GM18868 (cell line): ENCODE results near the gene PNPLA8.
"Not testable (repeated sequence)": the region's sequence is repeated elsewhere in the genome, so short reads cannot be mapped to it uniquely, and the experiment has no call there.

Experiments
- ATAC-seq: cut with Tn5 transposase; IDR thresholded peaks from one replicate; pipeline ENCODE4 v1.9.1; 2021; ENCODE audit warnings: mild to moderate bottlenecking, moderate library complexity; ENCODE audit not compliant: unreplicated experiment

PNPLA8 gene

GRCh38 chr7:108480311-108480710, 45.6 kb downstream of the PNPLA8 start:
- no peak for ATAC-seq

DNA sequence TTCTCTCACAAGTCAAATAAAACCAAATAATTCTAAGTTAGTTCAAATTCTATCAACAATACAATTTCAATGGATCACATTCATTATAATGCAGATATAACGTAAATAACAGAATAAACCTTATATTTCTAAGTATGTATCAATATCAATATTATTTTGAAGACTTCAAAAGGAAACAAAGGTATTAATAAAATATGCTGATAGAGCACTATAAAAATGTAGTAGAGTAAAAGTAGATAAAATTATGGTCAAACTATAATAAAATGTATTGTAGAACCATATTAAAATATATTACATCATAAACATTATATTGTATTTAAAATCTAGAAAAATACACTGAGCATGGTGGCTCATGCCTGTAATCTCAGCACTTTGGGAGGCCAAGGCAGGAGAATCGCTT, 46.2 kb downstream of the PNPLA8 start:
- no peak for ATAC-seq

DNA sequence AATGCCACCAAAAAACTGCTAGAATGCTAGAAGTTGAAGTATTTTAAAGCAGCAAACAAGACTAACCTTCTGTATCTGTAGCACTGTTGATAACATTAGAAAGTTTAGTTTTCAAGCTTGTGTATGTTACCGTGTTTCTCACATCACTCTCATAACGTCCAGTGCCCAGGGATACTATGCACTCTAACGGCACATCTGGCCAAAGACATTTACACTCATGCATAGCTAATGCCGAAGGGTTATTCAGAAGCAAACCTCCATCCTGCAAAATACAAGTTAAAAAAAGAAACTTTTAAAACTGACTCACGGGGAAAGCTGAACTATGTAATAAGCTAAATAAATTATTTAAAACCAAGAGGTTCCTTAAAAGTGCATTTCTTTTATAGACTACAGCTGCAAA, 46.8 kb downstream of the PNPLA8 start:
- ATAC-seq, result no peak

- no peak for ATAC-seq
These were observed 57.7 kb downstream of the PNPLA8 start for GRCh38 chr7:108468246-108468645.

GRCh38 chr7:108467391-108467790, 58.5 kb downstream of the PNPLA8 start:
- no peak for ATAC-seq

GRCh38 chr7:108466322-108466721, 59.6 kb downstream of the PNPLA8 start:
- not testable (repeated sequence) for ATAC-seq

DNA sequence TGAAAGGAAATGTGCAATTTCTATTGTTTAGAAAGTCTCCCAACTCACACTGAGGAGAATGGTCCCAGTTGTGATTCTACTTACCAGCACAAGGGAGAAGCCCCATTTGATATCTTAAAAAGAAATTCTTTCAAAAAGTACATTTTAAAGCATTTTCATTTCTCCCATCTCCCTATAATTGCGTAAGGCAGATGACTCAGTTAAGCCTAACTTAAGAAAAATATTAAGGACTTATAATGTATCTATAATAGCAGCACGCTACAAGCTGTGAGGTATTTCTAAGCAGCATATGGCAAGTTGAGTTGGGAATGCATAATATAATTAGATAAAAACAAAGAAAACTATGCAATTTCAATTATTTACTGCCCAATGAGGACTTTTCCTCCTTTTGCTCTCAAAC, 61.2 kb downstream of the PNPLA8 start:
- ATAC-seq, result no peak

DNA sequence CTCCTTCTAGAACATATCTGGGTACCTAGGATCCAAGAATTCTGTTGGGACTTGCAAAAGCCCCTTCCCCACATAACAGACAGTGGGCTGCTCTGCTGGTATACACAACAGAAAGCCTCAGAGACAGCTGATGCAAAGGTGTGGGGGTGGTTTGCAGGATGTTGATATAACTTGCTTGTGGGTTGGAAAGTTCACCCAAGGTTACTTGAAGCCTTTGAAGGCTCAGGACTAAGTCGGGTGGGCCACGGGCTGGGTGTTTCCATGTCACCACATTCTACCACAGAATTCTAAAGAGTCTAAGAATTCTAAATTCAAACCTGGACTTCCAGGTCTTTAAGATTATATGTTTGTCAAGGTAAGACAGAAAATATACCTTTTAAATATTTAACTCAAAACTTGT, 62.3 kb downstream of the PNPLA8 start:
- no peak for ATAC-seq

DNA sequence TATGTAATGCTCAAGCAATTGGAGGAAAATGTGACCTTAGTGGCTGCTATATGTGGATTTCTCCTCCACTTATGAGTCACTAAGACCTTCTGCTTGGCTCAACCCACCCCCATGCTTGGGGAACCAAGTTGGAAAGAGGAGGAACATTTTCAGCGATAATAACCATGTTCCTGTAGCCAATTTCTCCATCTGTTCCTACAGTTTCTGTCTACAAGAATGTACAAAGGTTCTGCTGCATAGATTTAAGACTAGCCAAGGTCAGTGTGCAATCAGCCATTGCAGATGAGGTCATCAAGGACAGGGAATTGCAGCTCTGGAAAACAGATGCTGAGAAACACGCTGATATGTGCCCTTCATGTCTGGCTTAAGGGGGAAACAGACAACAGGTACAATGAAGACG, 64.1 kb downstream of the PNPLA8 start:
- no peak for ATAC-seq

DNA sequence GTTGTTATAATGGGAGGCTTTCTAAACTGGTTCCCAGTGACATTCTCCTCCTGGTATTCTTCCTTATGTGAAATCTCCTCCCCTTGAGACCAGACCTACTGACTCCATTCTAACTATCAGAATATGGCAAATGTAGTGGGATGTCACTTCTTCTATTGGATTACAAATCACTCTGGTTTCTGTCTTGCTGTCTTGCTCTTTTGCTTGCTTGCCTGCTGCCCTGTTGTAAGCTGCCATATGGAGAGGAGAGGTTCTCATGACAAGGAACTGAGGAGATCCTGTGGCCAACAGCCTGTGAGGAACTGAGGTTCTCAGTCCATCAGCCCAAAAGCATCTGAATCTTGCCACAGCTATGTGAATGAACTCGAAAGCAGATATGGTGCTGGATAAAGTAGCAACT, 65.0 kb downstream of the PNPLA8 start:
- no peak for ATAC-seq

- peak; percentile 62 for ATAC-seq
These were observed 65.9 kb downstream of the PNPLA8 start for GRCh38 chr7:108459922-108460551.

GRCh38 chr7:108457871-108458270, 68.1 kb downstream of the PNPLA8 start:
- no peak for ATAC-seq

DNA sequence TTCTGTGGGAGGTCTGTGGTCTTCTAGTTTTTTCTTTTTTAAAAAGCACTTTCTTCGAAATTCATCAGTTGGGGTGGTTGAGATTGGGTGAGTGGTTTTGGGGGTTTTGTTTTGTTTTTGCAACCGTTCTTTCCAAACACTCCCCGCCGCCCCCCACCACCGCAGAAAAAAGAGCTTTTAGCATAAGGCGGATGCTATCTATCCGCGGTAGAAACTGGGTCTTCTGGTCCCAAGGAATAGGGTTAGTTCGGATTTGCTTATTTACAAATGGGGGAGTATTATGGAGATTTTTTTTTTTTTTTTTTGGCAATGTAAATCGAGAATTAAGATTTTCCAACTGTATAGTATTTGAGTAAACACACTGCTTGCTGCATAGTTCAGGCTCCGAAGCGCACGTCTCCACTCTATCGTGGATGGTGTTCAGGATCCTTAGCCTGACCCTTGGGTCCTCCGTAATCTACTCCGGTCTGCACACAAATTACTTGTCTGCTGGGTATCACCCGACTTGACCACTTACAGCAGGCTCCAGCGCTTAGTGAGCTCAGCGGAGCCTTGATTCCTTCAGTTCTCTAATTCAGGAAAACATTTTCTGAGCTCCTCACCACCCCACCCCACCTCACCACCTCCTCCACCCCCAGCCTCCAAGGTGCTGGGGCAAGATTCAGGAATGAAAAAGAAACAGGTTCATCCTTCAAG, 68.9 kb downstream of the PNPLA8 start:
- no peak for ATAC-seq

- ATAC-seq, result peak; percentile 35
These were observed 69.8 kb downstream of the PNPLA8 start, which contains the start of gene NRCAM for GRCh38 chr7:108455998-108456677. Gene NRCAM, minus strand, starts transcription at chr7:108456436. Its CDS starts 216,372 bp downstream, at chr7:108240064.

- peak; percentile 19 for ATAC-seq
These were observed 70.4 kb downstream of the PNPLA8 start for GRCh38 chr7:108455551-108455997.

- ATAC-seq, result peak; percentile 25
These were observed 71.0 kb downstream of the PNPLA8 start for GRCh38 chr7:108454674-108455550.

DNA sequence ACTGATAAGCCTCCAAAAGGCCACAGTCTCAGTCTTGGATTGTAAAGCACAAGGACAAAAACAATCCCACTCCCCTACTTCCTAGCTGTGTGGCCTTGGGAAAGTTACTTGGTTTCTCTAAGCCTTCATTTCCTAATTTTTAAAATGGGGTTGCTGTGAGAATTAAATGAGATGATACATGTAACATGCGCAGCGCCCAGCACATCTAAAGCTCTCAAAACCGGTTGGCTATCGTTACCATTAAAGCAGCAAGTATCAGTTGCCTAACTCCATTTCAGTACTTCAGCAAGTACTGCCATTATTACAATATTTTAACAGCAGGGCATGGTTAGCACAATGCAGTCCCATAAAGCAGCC, 71.6 kb downstream of the PNPLA8 start:
- no peak for ATAC-seq

GRCh38 chr7:108453320-108453719, 72.6 kb downstream of the PNPLA8 start:
- ATAC-seq, result no peak

DNA sequence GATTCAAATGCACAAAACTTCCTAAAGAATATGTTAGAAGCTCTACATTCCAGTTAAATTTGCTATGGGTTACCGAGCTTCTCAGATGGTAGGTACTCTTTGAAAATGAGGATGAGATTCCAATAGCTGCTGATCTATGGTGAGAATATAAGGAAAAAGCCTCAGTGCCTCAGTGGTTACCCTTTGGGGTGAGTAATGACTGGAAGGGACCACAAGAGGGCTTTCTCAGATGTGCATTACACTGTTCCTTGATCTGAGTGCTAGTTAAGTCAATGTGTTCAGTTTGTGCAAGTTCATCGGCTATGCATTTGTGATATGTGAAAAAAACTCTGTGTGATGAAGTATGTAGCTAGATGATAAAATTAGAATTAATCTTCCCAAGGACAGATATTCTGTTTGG, 73.2 kb downstream of the PNPLA8 start:
- ATAC-seq, result peak; percentile 43

- no peak for ATAC-seq
These were observed 74.6 kb downstream of the PNPLA8 start for GRCh38 chr7:108451296-108451848.

- no peak for ATAC-seq
These were observed 75.8 kb downstream of the PNPLA8 start for GRCh38 chr7:108450160-108450559.
